Muscle layer of colon (tissue), 2 donors: ENCODE data around the gene HORMAD2.
"Not testable (repeated sequence)": the region's sequence is repeated elsewhere in the genome, so short reads cannot be mapped to it uniquely, and the experiment has no call there.

Experiments
- H3K27ac ChIP-seq: one replicate; pipeline ENCODE4 v1.7.0; 2013; ENCODE audit warnings: low read depth, mild to moderate bottlenecking, low read length, moderate library complexity
- H3K27me3 ChIP-seq, 2 donors: one replicate each; pipeline ENCODE4 v1.7.0; 2013; ENCODE audit warnings: low read length in 2 of 2, mild to moderate bottlenecking in 2 of 2; ENCODE audit not compliant: insufficient read depth in 2 of 2, control insufficient read depth in 1 of 2
- H3K36me3 ChIP-seq: one replicate; pipeline ENCODE4 v1.7.0; 2013; ENCODE audit warnings: mild to moderate bottlenecking, low read length; ENCODE audit not compliant: insufficient read depth
- H3K4me1 ChIP-seq: one replicate; pipeline ENCODE4 v1.7.0; 2013; ENCODE audit warnings: mild to moderate bottlenecking, low read length; ENCODE audit not compliant: insufficient read depth
- H3K4me3 ChIP-seq, 2 donors: one replicate each; pipeline ENCODE4 v1.7.0; 2013; ENCODE audit warnings: low read length in 2 of 2, low read depth in 1 of 2, mild to moderate bottlenecking in 1 of 2, moderate library complexity in 1 of 2
- H3K9ac ChIP-seq: one replicate; pipeline ENCODE4 v1.7.0; 2013; ENCODE audit warnings: low read length
- H3K9me3 ChIP-seq: one replicate; pipeline ENCODE4 v1.7.0; 2013; ENCODE audit warnings: mild to moderate bottlenecking, low read length
- donor health status: abdominal sarcoma.
- donor health status: Adenocarcinoma of cecum.

The HORMAD2 gene

GRCh38 chr22:30206944-30207343 is 126.7 kb downstream of the HORMAD2 start:
- Histone ChIP-seq H3K9ac (no peak overlapping the region), H3K27ac (no peak overlapping the region), H3K9me3 (no peaks in the 10 kb centered on the region), H3K36me3 (no peaks in the 10 kb centered on the region), H3K4me1 (peaks cover 23% of the 10 kb centered on the region), H3K4me3 (no peak overlapping the region), H3K27me3 (no peaks in the 10 kb centered on the region)

GRCh38 chr22:30208631-30209603 is 128.7 kb downstream of the HORMAD2 start:
- Histone ChIP-seq H3K9me3 (no peaks in the 10 kb centered on the region), H3K27ac (no peak overlapping the region), H3K9ac (no peak overlapping the region), H3K4me3 (no peak overlapping the region), H3K36me3 (no peaks in the 10 kb centered on the region), H3K27me3 (no peaks in the 10 kb centered on the region), H3K4me1 (peaks cover 27% of the 10 kb centered on the region)

GRCh38 chr22:30209642-30210041 is 129.4 kb downstream of the HORMAD2 start:
- no peaks in the 10 kb centered on the region for H3K36me3 ChIP-seq
- no peaks in the 10 kb centered on the region for H3K9me3 ChIP-seq
- no peaks in the 10 kb centered on the region for H3K27me3 ChIP-seq
- H3K27ac ChIP-seq, result no peak overlapping the region
- H3K4me1 ChIP-seq, result peaks cover 23% of the 10 kb centered on the region
- no peak overlapping the region for H3K9ac ChIP-seq
- H3K4me3 ChIP-seq, result no peak overlapping the region

- H3K4me1 ChIP-seq, result peaks cover 16% of the 10 kb centered on the region
- H3K4me3 ChIP-seq, result no peak overlapping the region
- H3K9ac ChIP-seq, result no peak overlapping the region
- H3K27me3 ChIP-seq, result no peaks in the 10 kb centered on the region
- H3K36me3 ChIP-seq, result no peaks in the 10 kb centered on the region
- H3K9me3 ChIP-seq, result no peaks in the 10 kb centered on the region
- no peak overlapping the region for H3K27ac ChIP-seq
These were observed 130.1 kb downstream of the HORMAD2 start for GRCh38 chr22:30210235-30210909.

- no peaks in the 10 kb centered on the region for H3K27me3 ChIP-seq
- H3K9ac ChIP-seq, result no peak overlapping the region
- H3K27ac ChIP-seq, result no peak overlapping the region
- H3K36me3 ChIP-seq, result no peaks in the 10 kb centered on the region
- no peak overlapping the region for H3K4me3 ChIP-seq
- H3K9me3 ChIP-seq, result no peaks in the 10 kb centered on the region
- peaks cover 11% of the 10 kb centered on the region for H3K4me1 ChIP-seq
These were observed 131.0 kb downstream of the HORMAD2 start for GRCh38 chr22:30211124-30211820.

GRCh38 chr22:30212363-30212995 is 132.2 kb downstream of the HORMAD2 start:
- Histone ChIP-seq H3K4me3 (no peak overlapping the region), H3K36me3 (no peaks in the 10 kb centered on the region), H3K27me3 (no peaks in the 10 kb centered on the region), H3K27ac (no peak overlapping the region), H3K9me3 (no peaks in the 10 kb centered on the region), H3K4me1 (peaks cover 11% of the 10 kb centered on the region), H3K9ac (no peak overlapping the region)

- Histone ChIP-seq H3K4me3 (no peak overlapping the region), H3K9ac (no peak overlapping the region), H3K4me1 (peaks cover 11% of the 10 kb centered on the region), H3K9me3 (no peaks in the 10 kb centered on the region), H3K27ac (no peak overlapping the region), H3K27me3 (no peaks in the 10 kb centered on the region), H3K36me3 (no peaks in the 10 kb centered on the region)
These were observed 132.8 kb downstream of the HORMAD2 start for GRCh38 chr22:30212996-30213441.

- H3K27me3 ChIP-seq, result peaks cover 0 to 4% of the 10 kb centered on the region in 2 donors
- no peak overlapping the region for H3K9ac ChIP-seq
- H3K4me1 ChIP-seq, result peaks cover 4% of the 10 kb centered on the region
- no peak overlapping the region for H3K4me3 ChIP-seq
- no peaks in the 10 kb centered on the region for H3K9me3 ChIP-seq
- H3K27ac ChIP-seq, result no peak overlapping the region
- H3K36me3 ChIP-seq, result no peaks in the 10 kb centered on the region
These were observed 134.6 kb downstream of the HORMAD2 start for GRCh38 chr22:30214703-30215407.

GRCh38 chr22:30216272-30216671 is 136.0 kb downstream of the HORMAD2 start:
- H3K27me3 ChIP-seq, H3K4me1 ChIP-seq, H3K9ac ChIP-seq, H3K4me3 ChIP-seq, H3K27ac ChIP-seq, H3K9me3 ChIP-seq, H3K36me3 ChIP-seq: not testable (repeated sequence)

GRCh38 chr22:30216710-30217109 is 136.4 kb downstream of the HORMAD2 start:
- Histone ChIP-seq H3K9ac (no peak overlapping the region), H3K27ac (no peak overlapping the region), H3K4me3 (no peak overlapping the region), H3K4me1 (peaks cover 4% of the 10 kb centered on the region), H3K27me3 (peaks cover 0 to 5% of the 10 kb centered on the region in 2 donors), H3K36me3 (no peaks in the 10 kb centered on the region), H3K9me3 (no peaks in the 10 kb centered on the region)
